ENCODE results near the gene GPR107.
"Not testable (repeated sequence)": the region's sequence is repeated elsewhere in the genome, so short reads cannot be mapped to it uniquely, and the experiment has no call there.

Gene GPR107

DNA sequence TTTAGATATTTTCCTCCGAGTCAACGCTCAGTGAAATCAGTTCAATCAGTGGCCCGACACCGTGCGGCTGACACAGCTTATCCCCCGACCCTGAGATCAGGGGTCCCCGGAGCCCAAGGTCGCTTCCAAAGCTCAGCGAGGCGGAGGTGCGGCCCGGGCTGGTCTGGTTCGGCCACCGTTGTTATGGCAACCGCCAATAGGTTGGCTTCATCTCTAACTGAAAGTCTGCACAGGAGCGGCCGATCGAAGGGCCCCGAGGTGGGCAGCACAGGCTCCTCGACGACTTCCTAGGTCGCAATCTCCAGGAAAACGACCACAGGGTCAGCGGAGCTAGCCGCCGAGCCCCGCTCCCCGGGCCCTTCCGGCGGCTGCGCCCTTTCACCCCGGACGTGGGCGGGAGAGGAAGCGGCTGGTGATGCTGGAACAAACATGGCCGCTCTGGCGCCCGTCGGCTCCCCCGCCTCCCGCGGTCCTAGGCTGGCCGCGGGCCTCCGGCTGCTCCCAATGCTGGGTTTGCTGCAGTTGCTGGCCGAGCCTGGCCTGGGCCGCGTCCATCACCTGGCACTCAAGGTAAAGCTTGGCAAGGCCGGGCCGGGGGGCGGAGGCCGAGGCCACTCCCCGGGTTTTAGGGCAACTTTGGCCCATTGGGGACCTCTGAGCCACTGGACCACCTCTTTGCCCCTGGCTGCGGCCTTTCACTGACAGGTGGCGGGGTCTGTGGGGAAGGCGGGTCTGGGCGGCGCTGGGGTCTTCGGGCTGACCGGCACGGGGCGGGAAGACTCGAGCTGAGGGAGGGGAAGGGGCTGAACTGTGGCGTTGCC is at the start of gene GPR107:
GPR107 (plus strand) TSS at position 403 of the 821 bp plus-strand sequence; CDS start at position 430, 27 bp downstream.
- no peak for DNase-seq

- no peak for DNase-seq
Observed at GRCh38 chr9:130003943-130004552, 49.7 kb upstream of the GPR107 start.

DNA sequence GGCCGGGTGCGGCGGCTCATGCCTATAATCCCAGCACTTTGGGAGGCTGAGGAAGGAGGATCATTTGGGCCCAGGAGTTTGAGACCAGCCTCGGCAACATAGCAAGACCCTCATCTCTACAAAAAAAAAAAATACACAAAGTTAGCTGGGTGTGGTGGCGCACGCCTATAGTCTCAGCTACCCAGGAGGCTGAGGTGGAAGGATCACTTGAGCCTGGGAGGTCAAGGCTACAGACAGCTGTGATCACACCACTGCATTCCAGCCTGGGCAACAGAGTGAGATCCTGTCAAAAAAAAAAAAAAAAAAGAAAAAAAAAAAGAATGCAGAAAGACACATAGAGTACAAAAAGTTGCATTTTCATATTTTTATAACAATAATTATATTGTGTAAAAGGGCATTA is 46.8 kb upstream of the GPR107 start:
- DNase-seq: not testable (repeated sequence)

DNA sequence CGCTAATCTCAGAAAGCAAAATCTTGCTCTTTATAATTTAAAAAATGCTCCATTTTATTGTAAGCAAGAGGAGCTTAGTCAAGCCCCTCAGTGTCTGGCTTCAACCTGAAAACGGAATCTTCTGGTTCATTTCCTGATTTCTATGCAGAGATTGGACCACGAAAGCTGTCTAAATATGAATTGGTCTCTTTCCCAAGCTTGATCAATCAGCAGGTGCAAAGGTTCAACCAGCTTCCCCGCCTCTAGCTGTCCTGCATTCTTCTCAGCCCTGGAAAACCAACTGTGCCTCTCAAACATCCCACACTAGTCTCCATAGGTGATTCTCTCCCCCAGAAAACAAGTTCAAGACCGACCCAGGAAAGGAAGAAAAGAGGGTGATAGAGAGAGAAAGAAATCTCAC is 45.2 kb upstream of the GPR107 start:
- DNase-seq: no peak

DNA sequence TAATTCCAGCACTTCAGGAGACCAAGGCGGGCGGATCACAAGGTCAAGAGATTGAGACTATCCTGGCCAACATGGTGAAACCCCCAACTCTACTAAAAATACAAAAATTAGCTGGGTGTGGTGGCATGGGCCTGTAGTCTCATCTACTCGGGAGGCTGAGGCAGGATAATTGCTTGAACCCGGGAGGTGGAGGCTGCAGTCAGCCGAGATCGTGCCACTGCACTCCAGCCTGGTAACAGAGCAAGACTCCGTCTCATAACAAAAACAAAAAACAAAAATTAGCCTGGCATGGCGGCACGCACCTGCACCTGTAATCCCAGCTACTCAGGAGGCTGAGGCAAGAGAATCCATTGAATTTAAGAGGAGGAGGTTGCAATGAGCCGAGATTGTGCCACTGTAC is 44.2 kb upstream of the GPR107 start:
- not testable (repeated sequence) for DNase-seq

DNA sequence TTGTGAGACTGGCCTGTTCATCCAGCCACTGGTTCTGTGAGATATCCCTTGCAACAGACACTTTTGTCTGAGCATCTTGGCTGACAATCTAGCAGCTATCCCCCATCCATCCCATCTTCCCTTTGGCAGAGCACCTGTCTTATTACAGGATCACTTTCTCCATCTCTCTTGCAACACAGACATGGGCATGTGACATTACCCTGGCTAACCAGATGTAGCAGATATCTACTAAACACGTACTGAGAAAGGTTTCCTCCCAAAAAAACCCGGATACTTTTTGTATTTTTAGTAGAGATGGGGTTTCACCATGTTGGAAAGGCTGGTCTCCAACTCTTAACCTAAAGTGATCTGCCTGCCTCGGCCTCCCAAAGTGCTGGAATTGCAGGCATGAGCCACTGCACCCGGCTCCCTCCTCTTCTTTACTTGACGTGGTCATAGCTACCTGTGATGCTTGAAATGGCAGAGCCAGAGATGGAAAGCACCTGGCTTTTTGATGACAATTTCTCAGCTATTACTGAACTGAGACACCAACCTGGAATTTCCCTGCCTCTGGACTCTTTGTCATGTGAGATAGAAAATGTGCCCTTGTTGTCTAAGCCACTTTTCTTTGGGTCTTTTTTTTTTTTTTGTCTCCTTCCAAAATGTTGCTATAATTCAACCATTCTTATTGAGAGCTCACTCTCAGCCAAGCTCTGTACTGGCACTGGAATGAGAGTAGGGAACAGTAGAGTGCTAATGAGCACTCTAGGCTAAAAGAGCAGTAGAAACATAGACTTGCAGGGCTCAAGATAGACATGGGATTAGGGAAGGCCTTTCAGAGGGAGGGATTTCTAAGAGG is 43.3 kb upstream of the GPR107 start:
- no peak for DNase-seq

- no peak for DNase-seq
Observed at GRCh38 chr9:130013326-130013725, 40.4 kb upstream of the GPR107 start.

GRCh38 chr9:130015353-130016019 is 38.2 kb upstream of the GPR107 start:
- DNase-seq: no peak

DNA sequence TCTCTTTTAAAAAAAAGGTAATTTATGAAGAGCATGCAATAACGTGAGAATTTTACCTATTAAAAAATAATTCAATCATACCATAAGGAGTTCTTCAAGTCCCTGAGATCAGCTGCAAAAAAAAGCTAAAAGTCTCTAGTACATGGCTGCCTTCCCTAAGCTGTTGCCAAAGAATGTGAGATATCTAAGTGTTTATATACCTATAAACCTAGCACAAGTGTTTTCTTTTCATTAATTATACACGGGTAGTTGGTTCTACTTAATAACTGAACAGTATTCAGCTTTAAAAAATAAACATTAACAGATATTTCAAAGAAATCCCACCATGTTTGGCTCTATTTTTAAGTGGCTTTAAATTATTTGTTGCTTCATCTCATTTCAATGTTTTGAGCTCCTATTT is 36.6 kb upstream of the GPR107 start:
- DNase-seq: no peak

DNA sequence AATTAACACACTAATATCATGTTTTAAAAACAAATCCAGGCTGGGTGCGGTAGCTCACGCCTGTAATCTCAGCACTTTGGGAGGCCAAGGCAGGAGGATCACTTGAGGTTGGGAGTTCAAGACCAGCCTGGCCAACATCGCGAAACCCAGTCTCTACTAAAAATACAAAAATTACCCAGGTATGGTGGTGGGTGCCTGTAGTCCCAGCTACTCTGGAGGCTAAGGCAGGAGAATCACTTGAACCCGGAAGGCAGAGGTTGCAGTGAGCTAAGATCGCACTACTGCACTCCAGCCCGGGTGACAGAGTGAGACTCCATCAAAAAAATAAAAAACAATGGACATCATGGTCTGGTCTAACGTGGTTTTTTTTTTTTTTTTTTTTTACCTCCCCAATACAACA is 36.2 kb upstream of the GPR107 start:
- not testable (repeated sequence) for DNase-seq

DNA sequence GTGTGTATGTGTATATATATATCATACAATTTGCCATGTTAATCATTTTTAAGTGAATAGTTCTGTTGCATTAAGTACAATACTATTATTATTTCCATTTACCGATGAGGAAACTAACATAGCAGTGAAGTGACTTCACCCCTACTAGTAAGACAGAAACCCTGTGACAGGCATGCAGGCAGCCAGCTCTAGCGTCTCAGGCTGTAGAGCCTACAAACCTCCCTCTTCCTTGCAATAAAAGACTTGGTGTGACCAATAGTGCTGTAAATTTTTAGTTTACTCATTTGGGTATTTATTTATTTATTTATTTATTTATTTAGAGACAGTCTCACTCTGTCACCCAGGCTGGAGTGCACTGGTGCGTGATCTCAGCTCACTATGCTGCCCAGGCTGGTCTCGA is 35.4 kb upstream of the GPR107 start:
- DNase-seq: no peak

GRCh38 chr9:130020618-130021017 is 33.1 kb upstream of the GPR107 start:
- no peak for DNase-seq

GRCh38 chr9:130021123-130021522 is 32.6 kb upstream of the GPR107 start:
- DNase-seq: no peak

DNA sequence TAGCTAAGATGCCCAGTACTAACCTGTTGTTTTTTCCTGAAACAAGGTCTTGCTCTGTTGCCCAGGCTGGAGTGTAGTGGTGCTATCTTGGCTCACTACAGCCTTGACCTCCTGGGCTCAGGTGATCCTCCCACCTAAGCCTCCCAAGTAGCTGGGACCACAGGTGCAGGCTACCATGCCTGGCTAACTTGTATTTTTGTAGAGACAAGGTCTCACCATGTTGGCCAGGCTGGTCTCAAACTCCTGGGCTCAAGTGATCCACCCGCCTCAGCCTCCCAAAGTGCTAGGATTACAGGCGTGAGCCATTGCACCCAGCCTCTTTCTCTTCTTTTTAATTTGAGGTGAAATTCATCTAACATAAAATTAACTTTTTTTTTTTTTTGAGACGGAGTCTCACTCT is 31.9 kb upstream of the GPR107 start:
- DNase-seq: not testable (repeated sequence)

- DNase-seq: no peak
Observed at GRCh38 chr9:130022566-130023143, 31.1 kb upstream of the GPR107 start.

- no peak for DNase-seq
Observed at GRCh38 chr9:130023144-130023787, 30.4 kb upstream of the GPR107 start.

GRCh38 chr9:130023994-130024596 is 29.6 kb upstream of the GPR107 start:
- no peak for DNase-seq

DNA sequence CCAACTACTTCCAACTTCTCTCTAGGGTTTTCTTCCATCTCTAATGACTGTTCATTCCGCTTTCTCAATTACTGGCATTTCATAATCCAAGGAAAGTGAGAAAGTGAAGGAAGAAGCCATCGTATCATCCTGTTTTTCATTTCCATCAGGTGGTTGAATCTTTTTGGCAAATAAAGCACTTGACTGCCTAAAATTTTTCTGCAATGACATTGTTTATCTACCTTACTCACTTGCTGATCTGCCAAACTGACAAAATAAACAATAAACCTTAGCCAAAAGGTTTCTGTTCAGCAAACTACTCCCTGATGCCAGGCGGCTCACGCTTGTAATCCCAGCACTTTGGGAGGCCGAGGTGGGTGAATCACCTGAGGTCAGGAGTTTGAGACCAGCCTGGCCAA is 29.1 kb upstream of the GPR107 start:
- DNase-seq: no peak

GRCh38 chr9:130026583-130027340 is 26.9 kb upstream of the GPR107 start:
- DNase-seq: no peak

DNA sequence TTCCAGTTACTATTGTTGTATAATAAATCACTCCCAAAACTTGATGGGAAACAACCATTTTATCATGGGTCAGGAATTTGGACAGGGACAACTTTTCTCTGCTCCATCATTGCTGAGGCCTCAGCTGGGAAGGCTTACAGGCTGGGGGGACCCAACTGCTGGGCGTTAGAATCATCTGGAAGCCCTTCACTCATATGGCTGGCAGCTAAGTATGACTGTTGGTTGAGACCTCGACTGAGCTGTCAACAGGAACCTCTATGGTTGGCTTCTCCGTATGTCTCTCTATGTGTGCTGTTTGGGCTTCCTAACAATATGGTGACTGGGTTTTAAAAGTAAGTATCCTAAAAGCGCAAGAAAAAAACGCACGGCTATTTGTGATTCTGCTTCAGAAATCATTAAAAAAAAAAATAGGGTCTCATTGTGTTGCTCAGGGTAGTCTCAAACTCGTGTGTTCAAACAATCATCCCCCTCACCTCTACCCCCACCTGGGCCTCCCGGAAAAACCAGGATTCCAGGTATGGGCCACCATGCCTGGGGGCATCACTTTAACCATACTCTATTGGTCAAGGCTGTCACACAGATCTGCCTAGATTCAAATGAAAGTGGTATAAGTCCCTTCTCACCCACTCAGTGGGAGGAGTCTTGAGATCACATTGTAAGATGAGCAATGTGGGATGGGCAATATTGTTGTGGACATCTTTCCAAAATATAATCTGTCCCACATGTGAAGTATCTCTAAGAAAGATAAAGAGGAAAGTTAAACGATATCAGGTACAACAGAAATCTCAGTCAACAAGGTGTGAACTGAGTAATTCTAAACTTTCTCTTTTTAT is 26.0 kb upstream of the GPR107 start:
- DNase-seq: no peak

Measured in NCI-H2081 treated with DMSO at 0.1 percent for 48 hours (cell line).